Testis (tissue), 2 donors: Measurements from ENCODE around the gene CAPN9.

ENCODE experiments used
- POLR2A ChIP-seq: fragments of 450-650 bp; IDR thresholded peaks from one replicate; pipeline ENCODE4 v1.6.1; 2017; ENCODE audit warnings: antibody characterized with exemption, mild to moderate bottlenecking, moderate library complexity
- TF ChIP-seq, protein P1 (sequence below), 3 experiments: fragments of 450-650 bp in 2 of 3; fragments of 200-600 bp in 1 of 3; sonication (generic) in 1 of 3; IDR thresholded peaks; one replicate each; pipeline ENCODE4 v1.5.1; 2016 to 2019; ENCODE audit warnings: antibody characterized with exemption in 3 of 3, mild to moderate bottlenecking in 2 of 3, moderate library complexity in 1 of 3

DNA sequence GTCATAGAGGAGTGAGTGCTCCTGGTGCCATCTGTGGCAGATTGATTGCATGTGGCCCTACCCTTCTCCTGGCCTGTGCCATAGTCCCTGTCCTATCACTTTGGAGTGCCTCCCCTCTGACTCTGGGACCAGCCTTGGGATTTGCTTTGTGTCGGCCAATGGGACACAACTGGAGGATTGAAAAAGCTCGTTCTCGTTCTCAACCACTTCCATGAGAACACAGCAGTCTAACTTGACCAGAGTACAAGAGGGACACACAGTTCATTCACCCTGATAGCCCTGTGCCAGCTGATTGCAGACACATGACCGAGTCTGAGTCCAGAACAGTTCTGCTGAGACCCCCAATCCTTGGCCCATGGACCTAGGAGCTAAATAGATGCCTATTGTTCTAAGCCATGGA is 73.4 kb downstream of the CAPN9 start:
- TF ChIP-seq, protein P1, sequence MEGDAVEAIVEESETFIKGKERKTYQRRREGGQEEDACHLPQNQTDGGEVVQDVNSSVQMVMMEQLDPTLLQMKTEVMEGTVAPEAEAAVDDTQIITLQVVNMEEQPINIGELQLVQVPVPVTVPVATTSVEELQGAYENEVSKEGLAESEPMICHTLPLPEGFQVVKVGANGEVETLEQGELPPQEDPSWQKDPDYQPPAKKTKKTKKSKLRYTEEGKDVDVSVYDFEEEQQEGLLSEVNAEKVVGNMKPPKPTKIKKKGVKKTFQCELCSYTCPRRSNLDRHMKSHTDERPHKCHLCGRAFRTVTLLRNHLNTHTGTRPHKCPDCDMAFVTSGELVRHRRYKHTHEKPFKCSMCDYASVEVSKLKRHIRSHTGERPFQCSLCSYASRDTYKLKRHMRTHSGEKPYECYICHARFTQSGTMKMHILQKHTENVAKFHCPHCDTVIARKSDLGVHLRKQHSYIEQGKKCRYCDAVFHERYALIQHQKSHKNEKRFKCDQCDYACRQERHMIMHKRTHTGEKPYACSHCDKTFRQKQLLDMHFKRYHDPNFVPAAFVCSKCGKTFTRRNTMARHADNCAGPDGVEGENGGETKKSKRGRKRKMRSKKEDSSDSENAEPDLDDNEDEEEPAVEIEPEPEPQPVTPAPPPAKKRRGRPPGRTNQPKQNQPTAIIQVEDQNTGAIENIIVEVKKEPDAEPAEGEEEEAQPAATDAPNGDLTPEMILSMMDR (IDR thresholded peaks at IDR 0.05): no peak
- TF ChIP-seq POLR2A: no peak
